IMR-90 (cell line): Measurements from ENCODE around the gene BAHD1. TPM values are rescaled to one million over a fixed set of nuclear protein-coding genes. Genes with fewer than 3 reads are reported as not detected.
A peak's percentile ranks its signal among the peaks of the same experiment; 100 is the strongest.

ENCODE experiments used
- ATAC-seq: fragments of 200-7000 bp; cut with Tn5 transposase; 2 replicates; pipeline ENCODE4 v1.9.1; 2020; ENCODE audit warnings: low read depth, mild to moderate bottlenecking, moderate library complexity
- BruUV-seq: library from RNA; stranded (reverse); fragments of 400-500 nt; replicated peaks from 2 replicates; lab custom pipeline; 2021; lab: Mats Ljungman, UMichigan
- CTCF ChIA-PET: fragments of 300-600 bp; formaldehyde crosslinking; extraction: SDS; loops from one replicate; lab custom pipeline; 2021; ENCODE audit warnings: antibody characterized with exemption; lab: Yijun Ruan, JAX
- POLR2A ChIA-PET: fragments of 300-600 bp; sonication (Branson Sonifier 250); formaldehyde crosslinking; loops from one replicate; lab custom pipeline; 2022; ENCODE audit warnings: antibody characterized with exemption; ENCODE audit not compliant: unreplicated experiment; lab: Charles Lee
- DNase-seq: peaks from one replicate; pipeline ENCODE4 v3.0.0; 2013
- H2AFZ ChIP-seq: replicated peaks from 2 replicates; pipeline ENCODE3; 2013; ENCODE audit warnings: low read length, mild to moderate bottlenecking; ENCODE audit not compliant: poor library complexity
- H2AK5ac ChIP-seq: 2 replicates; pipeline ENCODE4 v1.6.1; 2013; ENCODE audit warnings: low read depth, low read length, inconsistent platforms
- H2AK9ac ChIP-seq: replicated peaks from 2 replicates; pipeline ENCODE3; 2013; ENCODE audit warnings: mild to moderate bottlenecking, low read depth, low read length, moderate library complexity; ENCODE audit not compliant: poor library complexity
- H2BK120ac ChIP-seq: 2 replicates; pipeline ENCODE4 v1.6.1; 2013; ENCODE audit warnings: low read depth, low read length, inconsistent platforms
- H2BK15ac ChIP-seq: 3 replicates; pipeline ENCODE4 v1.6.1; 2013; ENCODE audit warnings: low read depth, low read length, inconsistent platforms
- H2BK20ac ChIP-seq: 2 replicates; pipeline ENCODE4 v1.6.1; 2013; ENCODE audit warnings: low read depth, mild to moderate bottlenecking, inconsistent platforms, low read length, moderate library complexity
- H2BK5ac ChIP-seq: 2 replicates; pipeline ENCODE4 v1.6.1; 2013; ENCODE audit warnings: mild to moderate bottlenecking, low read depth, low read length, inconsistent platforms; ENCODE audit not compliant: poor library complexity, severe bottlenecking
- H3K14ac ChIP-seq: replicated peaks from 2 replicates; pipeline ENCODE4 v1.6.1; 2013; ENCODE audit warnings: low read depth, low read length, inconsistent platforms
- H3K18ac ChIP-seq: 2 replicates; pipeline ENCODE4 v1.6.1; 2013; ENCODE audit warnings: low read depth, low read length, control low read depth
- H3K23ac ChIP-seq: 2 replicates; pipeline ENCODE4 v1.6.1; 2013; ENCODE audit warnings: low read depth, low read length, inconsistent platforms
- H3K27ac ChIP-seq: 2 replicates; pipeline ENCODE4 v1.5.1; 2013; ENCODE audit warnings: mild to moderate bottlenecking, control low read depth, low read length; ENCODE audit not compliant: insufficient read depth
- H3K27me3 ChIP-seq: 2 replicates; pipeline ENCODE4 v1.6.1; 2013; ENCODE audit warnings: low read length; ENCODE audit not compliant: control insufficient read depth, insufficient read depth
- H3K36me3 ChIP-seq: 2 replicates; pipeline ENCODE4 v1.6.1; 2013; ENCODE audit warnings: low read length, mixed read lengths; ENCODE audit not compliant: control insufficient read depth, insufficient read depth
- H3K4ac ChIP-seq: 2 replicates; pipeline ENCODE4 v1.6.1; 2013; ENCODE audit warnings: low read depth, low read length, inconsistent platforms
- H3K4me1 ChIP-seq: 2 replicates; pipeline ENCODE4 v1.6.1; 2013; ENCODE audit warnings: low read length, mixed read lengths; ENCODE audit not compliant: control insufficient read depth, insufficient read depth
- H3K4me2 ChIP-seq: 2 replicates; pipeline ENCODE4 v1.6.1; 2013; ENCODE audit warnings: low read depth, mild to moderate bottlenecking, control low read depth, low read length, moderate library complexity
- H3K4me3 ChIP-seq: 2 replicates; pipeline ENCODE4 v1.5.1; 2013; ENCODE audit warnings: low read depth, mild to moderate bottlenecking, control low read depth, low read length, moderate library complexity; ENCODE audit not compliant: insufficient read depth
- H3K56ac ChIP-seq: 2 replicates; pipeline ENCODE4 v1.6.1; 2013; ENCODE audit warnings: low read length, inconsistent platforms; ENCODE audit not compliant: insufficient read depth; ENCODE audit errors: extremely low read depth
- H3K79me1 ChIP-seq, 2 experiments: 2 replicates each; pipeline ENCODE4 v1.6.1; 2013; ENCODE audit warnings: low read length in 2 of 2, inconsistent platforms in 1 of 2, low read depth in 1 of 2
- H3K9ac ChIP-seq: 2 replicates; pipeline ENCODE4 v1.6.1; 2013; ENCODE audit warnings: low read depth, low read length, control low read depth
- H3K9me1 ChIP-seq: 2 replicates; pipeline ENCODE4 v1.6.1; 2013; ENCODE audit warnings: low read length, inconsistent platforms; ENCODE audit not compliant: insufficient read depth
- H3K9me3 ChIP-seq: 2 replicates; pipeline ENCODE4 v1.6.1; 2013; ENCODE audit warnings: low read length; ENCODE audit not compliant: control insufficient read depth, insufficient read depth
- H4K20me1 ChIP-seq: 2 replicates; pipeline ENCODE4 v1.6.1; 2013; ENCODE audit warnings: low read length, inconsistent platforms; ENCODE audit not compliant: insufficient read depth
- H4K5ac ChIP-seq: 2 replicates; pipeline ENCODE4 v1.6.1; 2013; ENCODE audit warnings: mild to moderate bottlenecking, low read depth, low read length, control low read depth
- H4K8ac ChIP-seq, 2 experiments: 2 replicates each; pipeline ENCODE4 v1.6.1; 2013; ENCODE audit warnings: low read depth in 2 of 2, low read length in 2 of 2, control low read depth in 1 of 2, inconsistent platforms in 1 of 2
- H4K91ac ChIP-seq: 2 replicates; pipeline ENCODE4 v1.6.1; 2013; ENCODE audit warnings: low read depth, low read length, inconsistent platforms; ENCODE audit not compliant: insufficient read depth
- CHD1 ChIP-seq: IDR thresholded peaks from 2 replicates; pipeline ENCODE4 v1.6.1; 2012; ENCODE audit warnings: low read depth, low read length, improper control_type of control experiment
- POLR2A ChIP-seq: IDR thresholded peaks from 2 replicates; pipeline ENCODE4 v1.6.1; 2012; ENCODE audit warnings: mild to moderate bottlenecking, low read depth, low read length
- WGBS, 2 experiments: methylation state at CpG; one replicate each; pipeline versions ENCODE4 v1.1.5 to v1.1.7; 2013; ENCODE audit warnings: missing lambda C conversion rate in 2 of 2; ENCODE audit not compliant: insufficient read length in 1 of 2; ENCODE audit errors: extremely low coverage in 2 of 2; 5-methylcytosine and 5-hydroxymethylcytosine counted together
- dilution Hi-C: fragments of 300-500 bp; cut with HindIII; formaldehyde crosslinking; loops from one replicate; pipeline ENCODE4 v1.14.3; 2018; ENCODE audit warnings: low sequenced_read_pairs; ENCODE audit not compliant: unreplicated experiment
- in situ Hi-C: fragments of 300-500 bp; cut with MboI; formaldehyde crosslinking; loops from 3 replicates; pipeline ENCODE4 v1.14.3; 2019; ENCODE audit warnings: low sequenced_read_pairs, inconsistent platforms, mixed read lengths
- intact Hi-C: fragments of 100-400 bp; cut with micrococcal nuclease; formaldehyde crosslinking; loops from 2 replicates; pipeline ENCODE4 v1.10.0; 2022
- polyA plus RNA-seq, 3 experiments: library from polyadenylated mRNA; depleted of rRNA; stranded (reverse); fragments of >200 nt; gene quantifications; 2 replicates each; pipeline ENCODE4 v1.2.3, GENCODE V29; 2012; ENCODE audit warnings: low replicate concordance in 1 of 3
- total RNA-seq: library from RNA; depleted of rRNA; stranded (reverse); fragments of >200 nt; gene quantifications from 2 replicates; pipeline ENCODE4 v1.2.3, GENCODE V29; 2012

Gene BAHD1
- total and polyA plus RNA-seq, 2 of the 4 experiments (the other 2 are of a cell fraction), result 3.0 to 8.7 TPM

GRCh38 chr15:40418126-40418525 is 22.6 kb upstream of the BAHD1 start:
- BruUV-seq, result no TSS peak
- Histone ChIP-seq H4K91ac (no peak overlapping the region), H4K5ac (no peak overlapping the region), H3K4me2 (no peak overlapping the region), H2BK120ac (no peak overlapping the region), H3K4me3 (no peak overlapping the region), H2BK20ac (no peak overlapping the region), H3K14ac (no peak overlapping the region), H3K9me3 (no peaks in the 10 kb centered on the region), H3K9ac (no peak overlapping the region), H3K23ac (no peak overlapping the region), H3K27me3 (no peaks in the 10 kb centered on the region), H3K18ac (no peak overlapping the region), H2AFZ (no peak overlapping the region), H3K56ac (no peak overlapping the region), H2BK5ac (no peak overlapping the region), H3K4me1 (no peaks in the 10 kb centered on the region), H3K4ac (no peak overlapping the region), H2BK15ac (no peak overlapping the region), H4K20me1 (peaks cover 3% of the 10 kb centered on the region; the same call in 1 of the 2 replicates), H2AK5ac (no peak overlapping the region), H3K36me3 (peaks cover 34% of the 10 kb centered on the region), H2AK9ac (peak overlapping the region; percentile 42), H3K9me1 (no peaks in the 10 kb centered on the region), H4K8ac (no peak overlapping the region), H3K27ac (no peak overlapping the region), H3K79me1 (no peaks in the 10 kb centered on the region)
- DNase-seq, result no peak
- TF ChIP-seq CHD1, result no peak
- TF ChIP-seq POLR2A, result no peak
- ChIA-PET POLR2A (no interaction called here), CTCF (no interaction called here)
- no peak for ATAC-seq
- intact Hi-C loops (no loop called here), in situ Hi-C loops (no loop called here), dilution Hi-C loops (no loop called here)
- no CpG with 5 or more reads among the region's 10 CpGs for WGBS, 2 experiments
